CD4-positive, alpha-beta T cell treated with Interleukin-15 for 4 hours (primary cell): ENCODE data around the gene SERPINE1.
"Not testable (repeated sequence)": the region's sequence is repeated elsewhere in the genome, so short reads cannot be mapped to it uniquely, and the experiment has no call there.

Experiments used
- DNase-seq: peaks from one replicate; pipeline ENCODE4 v3.0.0-alpha.2; 2020; ENCODE audit warnings: low spot score

The SERPINE1 gene

GRCh38 chr7:101124376-101125056, 2.4 kb upstream of the SERPINE1 start:
- no peak for DNase-seq

DNA sequence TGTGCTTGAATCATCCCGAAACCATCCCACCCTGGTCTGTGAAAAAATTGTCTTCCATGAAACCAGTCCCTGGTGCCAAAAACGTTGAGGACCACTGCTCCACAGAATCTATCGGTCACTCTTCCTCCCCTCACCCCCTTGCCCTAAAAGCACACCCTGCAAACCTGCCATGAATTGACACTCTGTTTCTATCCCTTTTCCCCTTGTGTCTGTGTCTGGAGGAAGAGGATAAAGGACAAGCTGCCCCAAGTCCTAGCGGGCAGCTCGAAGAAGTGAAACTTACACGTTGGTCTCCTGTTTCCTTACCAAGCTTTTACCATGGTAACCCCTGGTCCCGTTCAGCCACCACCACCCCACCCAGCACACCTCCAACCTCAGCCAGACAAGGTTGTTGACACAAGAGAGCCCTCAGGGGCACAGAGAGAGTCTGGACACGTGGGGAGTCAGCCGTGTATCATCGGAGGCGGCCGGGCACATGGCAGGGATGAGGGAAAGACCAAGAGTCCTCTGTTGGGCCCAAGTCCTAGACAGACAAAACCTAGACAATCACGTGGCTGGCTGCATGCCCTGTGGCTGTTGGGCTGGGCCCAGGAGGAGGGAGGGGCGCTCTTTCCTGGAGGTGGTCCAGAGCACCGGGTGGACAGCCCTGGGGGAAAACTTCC, 784 bp upstream of the SERPINE1 start:
- DNase-seq: no peak

DNA sequence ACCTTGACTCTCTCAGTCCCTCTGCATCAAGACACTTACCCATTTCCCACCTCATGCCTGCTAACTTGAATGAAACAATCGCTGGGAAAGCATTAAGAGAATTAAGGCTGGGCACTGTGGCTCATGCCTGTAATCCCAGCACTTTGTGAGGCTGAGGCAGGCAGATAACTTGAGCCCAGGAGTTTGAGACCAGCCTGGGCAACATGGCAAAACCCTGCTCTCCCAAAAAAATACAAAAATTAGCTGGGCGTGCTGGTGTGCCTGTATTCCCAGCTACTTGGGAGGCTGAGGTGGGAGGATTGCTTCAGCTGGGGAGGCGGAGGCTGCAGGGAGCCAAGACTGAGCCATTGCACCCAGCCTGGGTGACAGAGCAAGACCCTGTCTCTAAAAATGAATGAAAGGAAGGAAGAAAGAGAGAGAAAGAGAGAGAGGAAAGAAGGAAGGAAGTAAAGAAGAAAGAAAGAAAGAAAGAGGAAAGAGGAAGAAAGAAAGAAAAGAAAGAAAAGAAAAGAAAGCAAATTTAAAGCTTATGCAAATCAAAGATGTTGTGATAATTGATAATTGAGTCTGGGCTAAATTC, 646 bp downstream of the SERPINE1 start:
- no peak for DNase-seq

DNA sequence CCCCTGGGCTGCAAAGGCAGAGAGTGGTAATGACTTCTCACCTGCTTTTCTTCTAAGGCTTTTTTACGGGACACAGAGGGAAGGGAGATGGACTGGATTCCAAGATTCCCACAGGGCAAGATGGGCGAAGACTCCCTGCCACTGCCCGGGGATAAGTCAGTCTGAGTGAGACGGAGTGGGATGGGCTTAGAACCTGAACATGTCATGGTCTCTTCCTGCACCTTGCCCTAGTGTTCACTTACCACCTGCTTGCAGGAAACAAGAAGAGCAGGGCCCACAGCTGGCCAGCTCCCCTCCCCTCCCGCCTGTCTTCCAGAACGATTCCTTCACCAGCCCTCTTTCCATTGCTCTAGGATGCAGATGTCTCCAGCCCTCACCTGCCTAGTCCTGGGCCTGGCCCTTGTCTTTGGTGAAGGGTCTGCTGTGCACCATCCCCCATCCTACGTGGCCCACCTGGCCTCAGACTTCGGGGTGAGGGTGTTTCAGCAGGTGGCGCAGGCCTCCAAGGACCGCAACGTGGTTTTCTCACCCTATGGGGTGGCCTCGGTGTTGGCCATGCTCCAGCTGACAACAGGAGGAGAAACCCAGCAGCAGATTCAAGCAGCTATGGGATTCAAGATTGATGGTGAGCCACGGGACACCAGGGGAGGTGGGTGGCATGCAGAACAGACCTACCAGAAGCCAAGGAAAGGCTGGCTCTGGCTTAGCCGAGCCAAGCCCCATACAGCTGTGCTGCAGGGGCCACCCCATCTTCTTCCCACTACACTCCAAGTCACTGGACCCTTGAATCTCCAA, 1.3 kb downstream of the SERPINE1 start:
- DNase-seq: no peak

DNA sequence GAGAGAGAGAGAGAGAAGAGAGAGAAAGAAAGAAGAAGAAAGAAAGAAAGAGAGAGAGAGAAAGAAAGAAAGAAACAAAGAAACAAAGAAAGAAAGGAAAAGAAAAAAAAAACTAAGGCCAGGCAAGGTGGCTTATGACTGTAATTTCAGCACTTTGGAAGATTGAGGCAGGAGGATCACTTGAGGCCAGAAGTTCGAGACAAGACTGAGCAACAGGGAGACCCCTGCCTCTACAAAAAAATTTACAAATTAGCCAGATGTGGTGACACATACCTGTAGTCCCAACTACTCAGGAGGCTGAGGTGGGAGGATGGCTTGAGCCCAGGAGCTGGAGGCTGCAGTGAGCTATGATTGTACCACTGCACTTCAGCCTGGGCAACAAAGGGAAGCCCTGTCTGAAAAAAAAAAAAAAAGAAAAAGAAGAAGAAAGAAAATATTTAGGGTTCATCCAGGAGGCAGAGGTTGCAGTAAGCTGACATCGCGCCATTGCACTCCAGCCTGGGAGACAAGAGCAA, 2.8 kb downstream of the SERPINE1 start:
- no peak for DNase-seq

GRCh38 chr7:101132626-101133600, 6.0 kb downstream of the SERPINE1 start:
- not testable (repeated sequence) for DNase-seq

DNA sequence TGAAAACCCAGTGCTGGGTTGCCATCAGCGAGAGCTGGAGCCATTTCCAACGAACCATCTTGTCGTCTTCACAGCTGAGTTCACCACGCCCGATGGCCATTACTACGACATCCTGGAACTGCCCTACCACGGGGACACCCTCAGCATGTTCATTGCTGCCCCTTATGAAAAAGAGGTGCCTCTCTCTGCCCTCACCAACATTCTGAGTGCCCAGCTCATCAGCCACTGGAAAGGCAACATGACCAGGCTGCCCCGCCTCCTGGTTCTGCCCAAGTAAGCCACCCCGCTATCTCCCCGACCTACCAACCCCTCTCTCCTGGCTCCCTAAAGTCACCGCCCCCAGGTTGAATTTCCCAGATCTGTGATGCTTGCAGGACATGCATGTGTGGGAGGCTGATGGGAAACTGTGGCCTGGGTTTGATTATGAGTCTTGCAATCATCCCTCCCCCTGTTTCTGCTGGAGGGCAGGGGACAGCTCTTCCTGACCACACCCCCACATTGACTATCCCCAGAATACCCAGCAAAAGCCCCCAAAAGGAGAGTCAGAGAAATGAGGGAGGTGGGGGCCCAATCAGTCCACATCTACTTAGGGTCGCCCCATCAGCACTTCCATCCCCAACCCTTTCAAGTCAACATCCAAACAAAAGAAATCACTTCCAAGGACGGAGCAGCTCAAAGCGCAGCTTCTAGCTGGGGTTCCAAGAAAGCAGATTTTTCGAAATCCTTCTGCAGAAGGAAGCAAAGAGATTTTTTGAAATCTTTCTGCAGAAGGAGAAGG, 6.9 kb downstream of the SERPINE1 start:
- DNase-seq: no peak

GRCh38 chr7:101134399-101134980, 7.6 kb downstream of the SERPINE1 start:
- DNase-seq: no peak

DNA sequence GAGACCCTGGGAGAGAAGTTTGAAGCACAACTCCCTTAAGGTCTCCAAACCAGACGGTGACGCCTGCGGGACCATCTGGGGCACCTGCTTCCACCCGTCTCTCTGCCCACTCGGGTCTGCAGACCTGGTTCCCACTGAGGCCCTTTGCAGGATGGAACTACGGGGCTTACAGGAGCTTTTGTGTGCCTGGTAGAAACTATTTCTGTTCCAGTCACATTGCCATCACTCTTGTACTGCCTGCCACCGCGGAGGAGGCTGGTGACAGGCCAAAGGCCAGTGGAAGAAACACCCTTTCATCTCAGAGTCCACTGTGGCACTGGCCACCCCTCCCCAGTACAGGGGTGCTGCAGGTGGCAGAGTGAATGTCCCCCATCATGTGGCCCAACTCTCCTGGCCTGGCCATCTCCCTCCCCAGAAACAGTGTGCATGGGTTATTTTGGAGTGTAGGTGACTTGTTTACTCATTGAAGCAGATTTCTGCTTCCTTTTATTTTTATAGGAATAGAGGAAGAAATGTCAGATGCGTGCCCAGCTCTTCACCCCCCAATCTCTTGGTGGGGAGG, 10.8 kb downstream of the SERPINE1 start:
- DNase-seq: no peak

- DNase-seq: peak; percentile 89
Measured at GRCh38 chr7:101138213-101138870, 11.4 kb downstream of the SERPINE1 start.

DNA sequence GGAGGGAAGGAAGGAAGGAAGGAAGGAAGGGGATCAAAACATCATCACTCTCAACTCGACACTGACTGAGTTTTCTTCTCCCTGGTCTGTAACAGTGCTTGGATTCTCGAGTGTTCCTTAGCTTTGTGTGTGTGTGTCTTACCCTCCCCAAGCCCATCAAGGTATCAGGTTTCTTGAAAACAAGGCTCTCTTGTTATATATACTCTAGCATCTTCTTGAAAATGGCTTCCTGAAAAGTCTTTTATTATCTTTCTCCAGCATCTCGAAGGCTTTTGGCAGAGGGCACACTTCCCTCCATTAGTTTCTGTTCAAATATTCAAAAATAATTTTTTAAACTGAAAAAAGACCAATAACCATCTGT, 13.4 kb downstream of the SERPINE1 start:
- DNase-seq: no peak

- no peak for DNase-seq
Measured at GRCh38 chr7:101140746-101141382, 14.0 kb downstream of the SERPINE1 start.

DNA sequence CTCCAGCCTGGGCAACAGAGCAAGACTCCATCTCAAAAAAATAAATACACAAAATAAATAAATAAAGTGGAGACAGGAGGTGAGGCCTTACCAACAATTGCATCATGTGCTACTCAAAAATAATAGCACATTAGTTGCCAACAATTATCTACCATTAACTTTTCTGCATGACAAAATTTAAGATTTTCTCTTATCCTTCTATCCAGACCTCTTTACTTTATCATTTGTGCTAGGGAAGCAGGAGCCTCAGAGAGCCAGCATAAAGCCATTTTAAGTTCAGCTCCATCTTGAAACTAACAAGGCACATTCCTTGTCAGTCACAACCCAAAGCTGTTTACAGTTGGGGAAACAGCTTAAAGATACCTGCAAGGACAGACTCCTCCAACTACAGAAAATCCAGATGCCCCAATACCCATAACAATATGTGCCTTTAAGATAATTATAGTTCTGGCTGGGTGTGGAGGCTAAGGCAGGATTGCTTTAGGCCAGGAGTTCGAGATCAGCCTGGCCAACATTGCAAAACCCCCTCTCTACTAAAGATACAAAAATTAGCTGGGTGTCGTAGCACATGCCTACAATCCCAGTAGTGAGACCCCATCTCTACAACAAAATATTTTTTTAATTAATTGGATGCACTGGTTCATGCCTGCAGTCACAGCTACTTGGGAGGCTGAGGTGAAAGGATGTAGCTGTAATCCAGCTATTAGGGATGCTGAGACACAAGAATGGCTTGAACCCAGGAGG, 25.2 kb downstream of the SERPINE1 start:
- no peak for DNase-seq

DNA sequence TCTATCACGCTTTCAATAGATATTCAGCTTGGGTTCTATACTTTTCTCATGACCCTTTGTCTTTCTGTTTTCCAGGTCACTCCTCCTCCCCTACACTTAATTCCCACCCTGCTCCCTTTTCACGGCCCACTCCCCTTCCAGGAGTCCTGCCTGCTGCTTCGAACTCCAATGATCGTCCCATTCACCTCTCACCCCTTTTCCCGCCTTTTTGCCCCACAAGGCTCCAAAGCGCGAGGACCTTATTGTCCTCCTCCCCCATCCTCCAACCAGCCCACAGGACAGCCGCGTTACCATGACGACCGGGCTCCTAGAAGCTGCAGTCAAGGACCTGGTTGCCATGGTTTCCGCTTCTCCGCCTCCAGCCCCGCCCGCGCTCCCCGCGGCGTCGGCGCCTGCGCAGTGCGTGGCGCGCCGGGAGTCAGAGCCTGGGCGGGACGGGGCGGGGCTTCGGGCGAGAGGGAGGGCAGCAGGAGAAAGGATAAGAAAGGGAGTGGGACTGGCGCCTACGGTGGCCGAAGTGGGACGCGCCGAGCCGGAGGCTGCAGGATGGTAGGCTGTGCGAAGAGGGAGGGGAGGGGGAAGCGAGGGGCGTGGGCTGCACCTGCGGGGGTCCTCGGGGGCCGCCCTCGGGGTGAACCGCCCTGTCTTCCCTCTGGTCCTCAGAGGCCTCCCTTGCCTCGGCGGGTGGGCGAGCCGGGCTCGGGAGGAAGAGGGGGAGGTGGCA, 27.2 kb downstream of the SERPINE1 start, which contains the start of gene AP1S1:
Gene AP1S1 (plus strand): TSS at position 508 of the 724 bp plus-strand sequence. CDS start 39 bp downstream, at position 547.
- peak; percentile 96 for DNase-seq

DNA sequence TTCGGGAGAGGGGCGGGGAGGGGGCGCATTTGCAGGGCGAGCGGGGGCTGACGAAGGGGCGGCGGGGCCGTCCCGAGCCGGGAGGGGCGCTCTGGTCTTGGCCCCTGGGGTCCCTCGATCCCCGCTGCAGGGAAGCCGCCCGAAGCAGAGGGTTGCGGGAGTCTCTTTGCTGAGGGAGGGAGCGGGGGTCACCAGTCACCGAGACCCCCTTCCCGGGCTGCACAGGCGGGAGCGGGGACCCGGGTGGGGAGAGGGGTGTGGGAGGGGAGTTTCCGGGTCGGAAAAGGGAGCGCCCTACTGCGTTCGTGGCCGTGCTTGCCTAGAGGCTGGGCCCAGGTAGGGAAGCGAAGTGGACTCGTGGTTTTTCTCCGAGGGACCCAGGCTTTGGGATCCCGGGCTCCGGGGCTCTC, 27.8 kb downstream of the SERPINE1 start:
- no peak for DNase-seq

GRCh38 chr7:101155303-101155702, 28.4 kb downstream of the SERPINE1 start:
- DNase-seq: no peak

DNA sequence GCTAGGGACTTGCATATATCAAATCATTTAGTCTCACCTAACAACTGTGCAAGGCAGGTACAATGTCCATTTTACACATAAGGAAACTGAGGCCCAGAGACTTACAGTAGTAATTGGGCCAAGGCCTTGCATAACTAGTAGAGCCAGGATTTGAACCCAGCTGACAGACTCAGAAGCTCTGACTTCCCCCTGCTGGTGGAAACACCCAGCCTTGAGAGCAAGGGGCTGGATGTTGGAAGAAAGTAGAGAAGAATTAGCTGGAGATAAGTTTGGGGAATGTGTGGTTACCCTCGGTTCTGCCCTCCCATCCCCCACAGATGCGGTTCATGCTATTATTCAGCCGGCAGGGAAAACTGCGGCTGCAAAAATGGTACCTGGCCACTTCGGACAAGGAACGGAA, 29.4 kb downstream of the SERPINE1 start:
- no peak for DNase-seq
